HG03066 (cell line): ENCODE results near the gene MARK1.

Source experiments
- ATAC-seq: cut with Tn5 transposase; IDR thresholded peaks from one replicate; pipeline ENCODE4 v1.9.1; 2021; ENCODE audit warnings: low read depth; ENCODE audit not compliant: unreplicated experiment

Gene MARK1

GRCh38 chr1:220528679-220529501 is 954 bp downstream of the MARK1 start:
- no peak for ATAC-seq

GRCh38 chr1:220529521-220530020 is 1.6 kb downstream of the MARK1 start:
- no peak for ATAC-seq

DNA sequence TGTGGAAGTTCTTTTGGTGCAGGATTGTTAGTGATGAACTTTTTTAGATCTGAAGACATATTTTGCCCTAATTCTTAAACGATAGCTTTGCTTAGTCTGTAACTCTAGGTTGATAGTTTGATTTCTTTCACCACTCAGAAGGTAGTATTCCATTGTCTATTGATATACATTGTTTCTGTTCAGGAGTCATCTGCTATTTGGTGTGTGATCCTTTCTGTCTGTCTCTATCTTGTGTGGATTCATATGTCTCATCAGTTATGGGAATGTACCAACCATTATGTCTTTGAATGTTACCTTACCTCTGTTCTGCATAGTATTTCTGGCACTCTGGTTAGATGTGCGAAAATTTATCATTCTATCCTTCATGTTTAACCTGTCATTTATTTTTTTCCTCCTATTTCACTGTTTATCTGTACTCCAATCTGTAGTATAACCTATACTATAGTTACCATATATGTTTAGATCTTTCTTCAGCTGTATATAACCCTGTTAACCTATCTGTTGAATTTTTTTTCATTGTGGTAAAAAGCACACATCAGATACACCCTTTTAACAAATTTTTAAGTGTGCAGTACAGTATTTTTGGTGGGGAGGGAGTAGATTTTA is 5.7 kb downstream of the MARK1 start:
- no peak for ATAC-seq

DNA sequence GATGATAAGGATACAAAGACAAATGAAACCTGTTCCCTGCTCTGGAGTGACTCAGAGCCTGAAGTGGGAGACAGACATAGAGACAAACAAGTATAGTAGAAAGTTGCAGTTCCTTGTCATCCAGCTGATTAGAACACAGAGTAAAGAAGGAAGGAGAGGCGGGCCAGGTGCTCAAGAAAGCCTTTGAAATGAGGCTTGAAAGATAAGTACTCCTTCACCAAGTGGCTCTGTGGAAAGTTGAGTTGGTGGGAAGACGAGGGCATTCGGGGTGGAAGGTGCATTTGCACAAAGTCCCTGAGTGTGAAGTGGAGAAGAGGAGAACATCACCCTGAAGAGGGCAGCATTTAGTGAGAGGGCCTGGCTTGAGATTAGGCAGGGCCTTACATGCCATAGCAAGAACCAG is 17.0 kb downstream of the MARK1 start:
- ATAC-seq, result no peak

DNA sequence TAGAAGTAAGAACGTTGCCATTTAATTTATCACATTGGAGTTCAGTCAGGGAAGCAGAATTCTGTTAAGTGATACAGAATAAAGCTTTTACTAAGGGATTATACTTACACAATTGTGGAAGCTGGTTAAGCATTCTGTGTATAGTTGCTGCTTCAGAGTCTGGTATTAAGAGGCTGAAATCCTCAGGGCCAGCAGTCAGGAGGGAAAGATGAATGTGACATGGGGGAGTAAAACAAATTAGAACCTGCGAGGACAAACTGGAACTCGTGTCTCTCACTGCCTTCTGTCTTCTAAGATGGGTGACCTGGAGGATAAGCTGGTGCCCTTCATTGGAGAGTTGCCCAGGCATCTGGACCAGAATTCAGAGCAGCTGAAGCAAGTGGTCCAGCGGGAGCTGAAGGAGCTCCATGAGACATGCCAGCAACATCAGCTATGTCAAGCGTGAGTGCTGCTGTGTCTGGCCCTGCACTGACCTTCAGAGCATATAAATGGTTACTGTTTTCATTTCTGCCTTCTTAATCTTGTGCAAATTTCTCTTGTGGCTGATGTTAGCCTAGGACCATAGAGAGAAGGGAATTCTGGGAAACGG is 23.0 kb downstream of the MARK1 start:
- ATAC-seq, result no peak

DNA sequence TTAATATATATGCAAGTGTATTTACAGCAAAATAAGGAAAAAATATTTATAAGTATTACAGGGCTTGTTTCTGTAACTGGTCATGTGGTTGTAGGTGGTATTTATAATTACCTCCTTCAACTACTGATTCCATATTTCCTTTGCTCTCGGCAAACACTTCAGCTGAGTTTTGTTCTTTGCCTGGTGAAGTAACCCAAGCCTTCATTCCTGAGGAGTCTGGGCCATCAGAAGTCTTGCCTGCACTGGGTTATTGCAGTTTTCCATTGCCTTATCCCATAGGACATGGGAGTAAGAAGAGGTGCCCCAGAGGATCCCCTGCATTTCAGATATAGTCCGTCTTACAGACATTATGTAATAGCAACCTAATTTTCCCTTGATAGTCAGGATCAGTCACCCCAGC is 23.8 kb downstream of the MARK1 start:
- no peak for ATAC-seq

- no peak for ATAC-seq
Measured at GRCh38 chr1:220552672-220553260, 24.8 kb downstream of the MARK1 start.

GRCh38 chr1:220556641-220557040 is 28.7 kb downstream of the MARK1 start:
- ATAC-seq, result no peak

GRCh38 chr1:220563564-220563963 is 35.6 kb downstream of the MARK1 start:
- ATAC-seq, result no peak

- ATAC-seq, result no peak
Measured at GRCh38 chr1:220564216-220564615, 36.3 kb downstream of the MARK1 start.

DNA sequence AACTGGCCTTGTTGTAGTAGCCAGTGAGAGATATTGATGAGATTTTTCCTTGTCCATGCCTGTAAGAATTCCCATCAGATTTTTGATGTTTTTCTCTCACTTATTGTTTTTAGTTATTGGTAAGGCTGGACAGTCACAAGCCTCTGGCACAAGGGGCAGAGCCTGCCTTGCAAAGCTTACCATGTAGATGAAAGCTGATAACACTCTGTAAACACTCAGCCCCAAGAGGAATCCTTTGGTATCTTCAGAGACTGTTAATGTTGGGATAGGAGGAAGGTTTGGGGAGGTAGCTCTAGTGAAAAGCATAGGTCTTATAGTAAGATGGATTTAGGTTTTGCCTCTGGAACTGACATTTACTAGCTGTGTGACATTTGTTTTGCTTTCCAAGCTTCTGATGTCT is 37.7 kb downstream of the MARK1 start:
- no peak for ATAC-seq

DNA sequence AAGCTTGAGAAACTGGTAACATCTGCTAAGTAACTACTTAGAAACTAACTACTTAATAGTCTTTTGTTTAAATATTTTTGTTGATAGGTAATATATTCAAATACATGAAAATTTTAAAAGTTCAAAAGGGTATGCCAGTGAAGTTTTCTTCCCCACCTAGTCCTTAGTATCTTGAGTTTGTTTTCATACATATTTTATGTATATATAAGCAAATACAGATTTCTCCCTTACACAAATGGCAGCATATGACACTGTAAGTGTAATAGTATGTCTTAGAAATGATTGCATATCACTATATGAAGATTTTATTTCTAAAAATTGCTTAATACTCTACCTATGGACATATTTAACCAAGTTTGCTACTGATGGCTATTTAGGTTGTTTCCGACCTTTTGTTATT is 38.9 kb downstream of the MARK1 start:
- ATAC-seq, result no peak

- no peak for ATAC-seq
Measured at GRCh38 chr1:220572416-220572815, 44.5 kb downstream of the MARK1 start.

- ATAC-seq, result no peak
Measured at GRCh38 chr1:220573836-220574235, 45.9 kb downstream of the MARK1 start.

GRCh38 chr1:220575718-220576497 is 48.0 kb downstream of the MARK1 start:
- ATAC-seq, result no peak

- no peak for ATAC-seq
Measured at GRCh38 chr1:220577926-220578325, 50.0 kb downstream of the MARK1 start.

DNA sequence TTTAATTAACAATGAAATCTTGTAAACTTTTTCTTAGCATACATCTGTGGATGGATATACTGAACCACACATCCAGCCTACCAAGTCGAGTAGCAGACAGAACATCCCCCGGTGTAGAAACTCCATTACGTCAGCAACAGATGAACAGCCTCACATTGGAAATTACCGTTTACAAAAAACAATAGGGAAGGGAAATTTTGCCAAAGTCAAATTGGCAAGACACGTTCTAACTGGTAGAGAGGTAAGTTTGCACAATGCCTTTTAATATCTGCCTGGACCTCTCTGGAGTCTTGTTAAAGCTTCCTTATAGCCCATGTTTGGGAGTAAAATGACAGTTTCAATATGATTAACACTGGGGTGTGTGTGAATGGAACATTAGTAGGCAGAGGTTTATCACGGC is 51.4 kb downstream of the MARK1 start:
- ATAC-seq, result no peak

DNA sequence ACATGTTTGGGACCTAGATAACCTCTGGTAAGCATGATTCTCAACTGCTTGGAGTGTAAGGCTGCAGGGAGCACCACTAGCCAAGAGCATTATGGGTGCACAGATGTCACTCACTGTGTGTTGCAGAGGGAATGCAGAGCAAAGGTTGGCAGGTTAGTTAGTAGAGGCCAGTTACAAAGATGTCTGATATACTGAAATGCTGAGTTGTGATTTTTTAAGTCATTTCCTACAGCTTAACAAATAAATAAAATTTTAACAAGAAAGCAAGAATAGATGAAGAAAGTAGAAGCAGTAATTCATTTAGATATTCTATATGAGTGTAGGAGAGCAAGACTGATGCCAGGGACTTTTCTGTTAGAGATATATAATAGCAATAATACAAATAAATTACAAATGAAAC is 64.8 kb downstream of the MARK1 start:
- no peak for ATAC-seq

DNA sequence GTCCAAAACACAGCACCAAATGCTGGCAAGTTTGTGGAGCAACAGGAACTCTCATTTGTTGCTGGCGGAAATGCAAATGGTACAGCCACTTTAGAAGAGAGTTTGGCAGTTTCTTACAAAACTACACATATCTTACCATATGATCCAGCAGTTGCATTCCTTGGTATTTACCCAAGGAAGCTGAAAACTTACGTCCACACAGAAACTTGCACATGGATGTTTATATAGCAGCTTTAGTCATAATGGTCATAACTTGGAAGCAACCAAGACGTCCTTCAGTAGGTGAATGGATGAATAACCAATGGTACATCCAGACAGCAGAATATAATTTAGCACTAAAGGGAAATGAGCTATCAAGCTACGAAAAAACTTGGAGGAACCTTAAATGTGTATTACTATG is 66.4 kb downstream of the MARK1 start:
- ATAC-seq, result no peak

- no peak for ATAC-seq
Measured at GRCh38 chr1:220595179-220595578, 67.2 kb downstream of the MARK1 start.

DNA sequence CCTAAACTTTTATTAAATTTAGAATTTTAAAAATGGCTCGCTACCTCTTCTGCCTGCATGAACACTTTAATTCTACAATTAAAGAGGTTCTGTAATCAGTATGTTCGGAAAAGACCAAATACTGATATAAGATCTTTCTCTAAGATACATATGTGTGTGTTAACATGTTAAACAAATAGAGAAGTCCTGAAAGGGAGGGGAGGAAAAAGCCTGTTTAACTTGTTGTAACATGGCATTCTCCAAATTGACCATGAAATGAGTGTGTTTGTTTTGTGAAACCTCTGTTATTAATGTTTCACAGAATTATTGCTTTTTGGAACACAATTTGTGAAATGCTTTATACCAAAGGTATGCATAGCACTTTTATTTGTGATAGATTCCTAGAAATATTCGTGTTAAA is 77.0 kb downstream of the MARK1 start:
- no peak for ATAC-seq
